Choroid plexus epithelial cell (primary cell): ENCODE measurements around the gene KIAA1671.
A peak's percentile ranks its signal among the peaks of the same experiment; 100 is the strongest.

Experiments used
- DNase-seq: peaks from one replicate; pipeline ENCODE4 v3.0.0-alpha.2; 2010; ENCODE audit warnings: low read depth
- H3K4me3 ChIP-seq: 2 replicates; pipeline ENCODE4 v1.5.1; 2011; ENCODE audit warnings: low read depth, mild to moderate bottlenecking, control low read depth, low read length, moderate library complexity
- TF ChIP-seq, protein P1 (sequence below): conservative IDR thresholded peaks from 2 replicates; pipeline ENCODE4 v1.5.1; 2011; ENCODE audit warnings: low read depth, mild to moderate bottlenecking, control low read depth, inconsistent platforms, low read length, moderate library complexity

KIAA1671 gene

DNA sequence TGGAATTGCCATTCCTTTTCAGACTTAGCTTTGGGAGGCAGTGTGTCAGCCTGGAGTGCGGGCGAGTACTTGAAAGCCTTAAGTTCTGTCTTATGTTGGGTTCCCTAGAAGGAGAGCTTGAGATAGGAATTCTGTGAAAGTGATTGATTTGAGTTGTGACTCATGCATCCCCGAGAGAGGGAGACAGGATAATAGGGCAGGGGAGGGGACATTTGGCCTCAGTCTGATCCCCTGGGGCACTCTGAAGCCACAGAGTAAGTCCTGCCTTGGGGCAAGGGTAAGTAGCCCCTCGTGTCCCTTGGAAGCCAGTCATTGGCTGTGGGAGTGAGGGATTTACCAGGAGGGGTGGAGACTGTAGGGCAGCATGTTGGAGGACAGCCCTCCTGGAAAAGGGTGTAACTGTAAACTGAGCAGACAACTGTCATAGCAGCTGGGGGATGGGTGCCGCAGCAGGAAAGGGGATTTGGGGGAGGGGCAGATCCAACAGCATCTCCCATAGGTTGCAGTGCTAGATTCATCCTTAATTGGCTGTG lies 44.0 kb downstream of the KIAA1671 start:
- peak; percentile 8 for DNase-seq
- H3K4me3 ChIP-seq: no peak overlapping the region
- TF ChIP-seq, protein P1, sequence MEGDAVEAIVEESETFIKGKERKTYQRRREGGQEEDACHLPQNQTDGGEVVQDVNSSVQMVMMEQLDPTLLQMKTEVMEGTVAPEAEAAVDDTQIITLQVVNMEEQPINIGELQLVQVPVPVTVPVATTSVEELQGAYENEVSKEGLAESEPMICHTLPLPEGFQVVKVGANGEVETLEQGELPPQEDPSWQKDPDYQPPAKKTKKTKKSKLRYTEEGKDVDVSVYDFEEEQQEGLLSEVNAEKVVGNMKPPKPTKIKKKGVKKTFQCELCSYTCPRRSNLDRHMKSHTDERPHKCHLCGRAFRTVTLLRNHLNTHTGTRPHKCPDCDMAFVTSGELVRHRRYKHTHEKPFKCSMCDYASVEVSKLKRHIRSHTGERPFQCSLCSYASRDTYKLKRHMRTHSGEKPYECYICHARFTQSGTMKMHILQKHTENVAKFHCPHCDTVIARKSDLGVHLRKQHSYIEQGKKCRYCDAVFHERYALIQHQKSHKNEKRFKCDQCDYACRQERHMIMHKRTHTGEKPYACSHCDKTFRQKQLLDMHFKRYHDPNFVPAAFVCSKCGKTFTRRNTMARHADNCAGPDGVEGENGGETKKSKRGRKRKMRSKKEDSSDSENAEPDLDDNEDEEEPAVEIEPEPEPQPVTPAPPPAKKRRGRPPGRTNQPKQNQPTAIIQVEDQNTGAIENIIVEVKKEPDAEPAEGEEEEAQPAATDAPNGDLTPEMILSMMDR: no peak

DNA sequence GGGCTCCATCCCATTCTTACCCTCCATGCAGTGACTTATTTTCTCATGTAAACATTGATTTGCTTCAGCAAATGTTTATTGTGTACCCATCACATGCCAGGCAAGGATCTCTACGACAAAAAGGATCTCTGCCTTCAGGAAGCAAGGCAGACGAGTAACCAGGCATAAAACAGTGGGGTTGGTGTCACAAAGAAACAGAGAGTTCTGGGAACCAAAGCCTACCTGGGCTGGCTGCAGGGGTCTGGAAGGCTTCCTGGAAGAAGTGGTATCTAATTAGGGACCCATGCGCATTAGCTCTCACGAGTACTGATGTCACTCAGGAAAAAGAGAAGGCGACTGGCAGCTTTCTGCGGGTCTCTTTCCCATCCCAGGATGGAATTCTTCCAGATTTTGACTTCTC lies 44.5 kb downstream of the KIAA1671 start:
- no peak for DNase-seq
- TF ChIP-seq, protein P1: no peak
- no peak overlapping the region for H3K4me3 ChIP-seq

DNA sequence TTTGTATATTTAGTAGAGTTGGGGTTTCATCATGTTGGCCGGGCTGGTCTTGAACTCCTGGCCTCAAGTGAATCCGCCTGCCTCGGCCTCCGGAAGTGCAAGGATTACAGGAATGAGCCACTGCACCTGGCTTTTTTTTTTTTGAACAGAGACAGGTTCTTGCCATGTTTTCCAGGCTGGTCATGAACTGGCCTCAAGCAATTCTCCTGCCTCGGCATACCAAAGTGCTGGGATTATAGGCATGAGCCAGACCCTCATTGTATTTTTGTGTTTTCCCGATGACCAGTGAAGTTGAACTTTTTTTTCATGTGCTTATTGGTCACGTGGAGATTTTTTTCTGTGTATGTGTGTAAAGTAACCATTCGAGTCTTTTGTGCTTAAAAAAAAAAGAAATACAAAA lies 48.2 kb downstream of the KIAA1671 start:
- DNase-seq: no peak
- H3K4me3 ChIP-seq: no peak overlapping the region
- TF ChIP-seq, protein P1: no peak

- TF ChIP-seq, protein P1: no peak
Measured at GRCh38 chr22:25002241-25002985, 49.9 kb downstream of the KIAA1671 start.

DNA sequence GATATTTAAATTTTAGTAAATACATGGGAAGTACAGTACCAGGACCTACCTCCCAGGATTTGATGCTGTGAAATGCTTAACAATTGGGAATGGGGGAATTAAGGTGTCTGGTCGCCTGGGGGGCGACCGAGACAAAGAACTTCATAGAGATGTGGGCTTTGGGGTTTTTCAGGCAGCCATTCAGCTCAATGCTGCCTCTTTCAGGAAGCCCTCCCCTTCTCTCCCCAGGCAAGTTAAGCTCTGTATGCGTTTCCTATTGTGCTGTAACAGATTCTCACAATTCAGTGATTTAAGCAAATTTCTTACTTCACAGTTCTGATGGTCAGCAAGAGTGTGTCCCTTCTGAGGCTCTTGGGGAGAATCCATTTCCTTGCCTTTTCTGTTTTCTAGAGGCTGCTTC lies 53.8 kb downstream of the KIAA1671 start:
- TF ChIP-seq, protein P1: no peak
- DNase-seq: no peak
- no peak overlapping the region for H3K4me3 ChIP-seq

More at GRCh38 chr22:25002241-25002985, 49.9 kb downstream of the KIAA1671 start:
- no peak for DNase-seq
- no peak overlapping the region for H3K4me3 ChIP-seq

DNA sequence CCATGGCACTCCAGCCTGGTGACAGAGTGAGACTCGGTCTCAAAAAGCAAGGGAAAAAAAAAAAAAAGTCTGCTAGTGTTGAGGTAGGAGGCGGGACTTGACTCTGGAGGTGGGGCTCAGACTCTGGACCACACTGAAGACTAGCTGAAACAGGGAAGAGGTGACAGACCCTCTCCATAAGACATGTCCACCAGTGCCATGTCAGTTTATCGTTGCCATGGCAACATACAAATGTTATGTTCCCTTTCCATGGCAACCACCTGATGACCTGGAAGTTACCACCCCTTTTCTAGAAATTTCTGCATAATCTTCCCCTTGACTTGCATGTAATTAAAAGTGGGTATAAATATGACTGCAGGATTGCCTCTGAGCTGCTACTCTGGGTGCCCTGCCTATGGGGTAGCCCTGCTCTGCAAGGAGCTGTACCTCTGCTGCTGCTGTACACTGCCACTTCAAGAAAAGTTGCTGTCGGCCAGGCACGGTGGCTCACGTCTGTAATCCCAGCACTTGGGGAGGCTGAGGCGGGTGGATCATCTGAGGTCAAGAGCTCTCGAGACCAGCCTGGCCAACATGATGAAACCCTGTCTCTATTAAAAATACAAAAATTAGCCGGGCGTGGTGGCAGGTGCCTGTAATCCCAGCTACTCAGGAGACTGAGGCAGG lies 55.1 kb downstream of the KIAA1671 start:
- H3K4me3 ChIP-seq: no peak overlapping the region
- TF ChIP-seq, protein P1: no peak
- DNase-seq: peak; percentile 7

GRCh38 chr22:25008666-25009065 lies 56.1 kb downstream of the KIAA1671 start:
- TF ChIP-seq, protein P1: no peak
- DNase-seq: no peak
- H3K4me3 ChIP-seq: no peak overlapping the region
